ENCODE measurements around the gene RLN2.

Gene RLN2

DNA sequence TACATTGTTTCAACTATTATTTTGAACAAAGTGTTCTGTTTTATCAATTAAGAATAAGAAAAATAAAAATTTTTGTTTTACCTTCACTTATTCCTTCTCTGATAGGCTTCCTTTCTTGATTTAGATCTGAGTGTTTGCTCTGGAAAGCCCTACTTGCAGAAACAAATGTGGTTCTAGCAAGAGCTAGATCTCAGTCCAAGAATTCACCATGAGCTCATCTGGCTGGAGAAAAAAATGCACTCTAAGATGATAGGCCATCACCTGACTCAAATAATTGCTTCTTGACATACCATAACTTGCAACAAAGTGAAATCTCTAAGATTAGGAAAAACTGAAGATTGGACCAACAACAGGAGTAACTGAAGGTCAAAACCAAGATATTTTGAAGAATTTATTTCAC is 6.3 kb upstream of the RLN2 start:
- in situ Hi-C loops (cut with MboI; ENCODE audit: low sequenced_read_pairs), result no loop called here
- Histone ChIP-seq H3K36me3 (replicated peaks) (no peaks in the 10 kb centered on the region), H3K9me3 (peaks cover 2% of the 10 kb centered on the region; the same call in 1 of the 2 replicates), H3K4me3 (no peak overlapping the region), H3K27me3 (ENCODE audit: low read depth) (peaks cover 5% of the 10 kb centered on the region; the same call in 1 of the 2 replicates), H3K4me1 (no peaks in the 10 kb centered on the region)
- no peak for DNase-seq (ENCODE audit: low spot score in 2 of 2)

DNA sequence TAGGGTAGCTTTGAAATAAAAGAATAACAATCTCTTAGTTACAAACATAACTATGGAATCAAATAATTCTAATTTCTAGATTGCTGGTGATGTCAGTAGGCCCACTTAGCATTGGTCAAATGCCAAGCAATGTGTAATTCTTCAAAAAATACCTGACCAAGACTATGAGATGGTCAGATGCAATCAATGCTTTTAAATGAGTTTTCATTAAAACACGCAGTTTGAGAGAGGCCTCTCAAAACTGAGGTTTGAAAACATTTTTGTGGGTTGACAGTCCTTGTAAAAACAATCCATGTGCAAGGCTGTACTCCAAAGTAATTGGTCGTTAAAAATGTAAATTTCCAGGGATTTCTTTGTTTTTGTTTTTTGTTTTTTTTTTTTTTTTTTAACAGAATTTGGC is 1.2 kb upstream of the RLN2 start:
- no peaks in the 10 kb centered on the region for H3K36me3 ChIP-seq (replicated peaks)
- in situ Hi-C loops (cut with MboI; ENCODE audit: low sequenced_read_pairs), result no loop called here
- H3K9me3 ChIP-seq, result no peaks in the 10 kb centered on the region; the same call in 1 of the 2 replicates
- H3K27me3 ChIP-seq (ENCODE audit: low read depth), result peaks cover 3% of the 10 kb centered on the region; the same call in 1 of the 2 replicates
- no peak for DNase-seq (ENCODE audit: low spot score in 2 of 2)
- no peaks in the 10 kb centered on the region for H3K4me1 ChIP-seq
- H3K4me3 ChIP-seq, result no peak overlapping the region

DNA sequence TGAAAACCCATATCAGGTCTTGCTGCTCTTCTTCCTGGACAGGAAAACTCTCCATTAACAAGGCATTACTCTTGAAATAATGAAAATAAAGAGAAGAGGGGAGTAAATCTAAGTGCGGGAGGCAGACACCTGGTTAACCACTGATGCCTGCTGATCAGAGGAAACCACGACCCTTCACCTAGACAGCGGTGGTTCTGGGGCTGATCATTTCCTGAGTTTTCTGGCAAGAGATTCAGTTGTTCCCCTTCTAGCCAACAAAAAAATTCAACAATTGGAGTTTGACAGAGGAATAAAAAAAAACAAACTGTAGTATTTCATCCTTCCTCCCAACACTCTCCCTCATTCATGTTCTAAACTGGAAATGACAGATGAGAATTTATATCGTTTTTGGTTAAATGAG is 3.0 kb downstream of the RLN2 start:
- Histone ChIP-seq H3K4me3 (no peak overlapping the region), H3K9me3 (no peaks in the 10 kb centered on the region), H3K27me3 (ENCODE audit: low read depth) (no peaks in the 10 kb centered on the region), H3K4me1 (no peaks in the 10 kb centered on the region), H3K36me3 (replicated peaks) (no peaks in the 10 kb centered on the region)
- in situ Hi-C loops (cut with MboI; ENCODE audit: low sequenced_read_pairs), result no loop called here
- no peak for DNase-seq (ENCODE audit: low spot score in 2 of 2)

DNA sequence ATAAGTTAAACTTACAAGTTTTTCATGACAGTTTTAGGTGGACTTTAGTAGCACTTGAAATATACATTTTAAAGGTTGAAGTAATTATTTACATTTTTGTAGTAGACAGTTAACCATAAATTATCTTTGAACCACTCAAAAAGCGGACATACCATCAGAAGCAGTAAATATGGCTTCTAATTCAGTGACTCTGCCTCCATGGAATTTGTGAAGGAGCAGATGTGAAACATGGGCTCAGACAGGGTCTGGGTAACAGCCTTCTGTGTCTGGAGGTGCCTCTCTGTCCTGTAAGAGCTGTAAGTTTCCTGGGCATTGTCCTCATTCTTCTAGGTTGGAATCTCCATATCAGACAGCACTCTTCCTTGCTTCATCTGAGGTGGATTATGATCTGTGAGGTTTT is 12.4 kb downstream of the RLN2 start:
- Histone ChIP-seq H3K27me3 (ENCODE audit: low read depth) (peaks cover 4% of the 10 kb centered on the region; the same call in 1 of the 2 replicates), H3K4me1 (no peaks in the 10 kb centered on the region)
- in situ Hi-C loops (cut with MboI; ENCODE audit: low sequenced_read_pairs), result no loop called here

DNA sequence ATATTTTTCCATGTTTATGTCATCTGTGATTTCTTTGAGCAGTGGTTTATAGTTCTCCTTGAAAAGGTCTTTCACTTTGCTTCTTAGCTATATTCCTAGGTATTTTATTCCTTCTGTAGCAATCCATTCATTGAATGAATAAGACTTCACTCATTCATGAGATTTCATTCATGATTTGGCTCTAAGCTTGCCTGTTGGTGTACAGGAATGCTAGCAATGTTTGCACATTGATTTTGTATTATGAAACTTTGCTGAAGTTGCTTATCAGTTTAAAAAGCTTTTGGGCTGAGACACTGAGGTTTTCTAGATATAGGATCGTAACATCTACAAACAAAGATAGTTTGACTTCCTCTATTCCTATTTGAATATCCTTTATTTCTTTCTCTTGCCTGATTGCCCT is 15.9 kb downstream of the RLN2 start:
- peaks cover 4% of the 10 kb centered on the region; the same call in 1 of the 2 replicates for H3K27me3 ChIP-seq (ENCODE audit: low read depth)
- no peaks in the 10 kb centered on the region for H3K36me3 ChIP-seq (replicated peaks)
- no peaks in the 10 kb centered on the region for H3K9me3 ChIP-seq
- H3K4me1 ChIP-seq, result no peaks in the 10 kb centered on the region
- DNase-seq (ENCODE audit: low spot score in 2 of 2), result no peak
- in situ Hi-C loops (cut with MboI; ENCODE audit: low sequenced_read_pairs), result no loop called here
- no peak overlapping the region for H3K4me3 ChIP-seq

More for the DNA sequence above, 12.4 kb downstream of the RLN2 start:
- Histone ChIP-seq H3K36me3 (replicated peaks) (no peaks in the 10 kb centered on the region), H3K9me3 (no peaks in the 10 kb centered on the region; the same call in 1 of the 2 replicates), H3K4me3 (no peak overlapping the region)
- no peak for DNase-seq (ENCODE audit: low spot score in 2 of 2)

DNA sequence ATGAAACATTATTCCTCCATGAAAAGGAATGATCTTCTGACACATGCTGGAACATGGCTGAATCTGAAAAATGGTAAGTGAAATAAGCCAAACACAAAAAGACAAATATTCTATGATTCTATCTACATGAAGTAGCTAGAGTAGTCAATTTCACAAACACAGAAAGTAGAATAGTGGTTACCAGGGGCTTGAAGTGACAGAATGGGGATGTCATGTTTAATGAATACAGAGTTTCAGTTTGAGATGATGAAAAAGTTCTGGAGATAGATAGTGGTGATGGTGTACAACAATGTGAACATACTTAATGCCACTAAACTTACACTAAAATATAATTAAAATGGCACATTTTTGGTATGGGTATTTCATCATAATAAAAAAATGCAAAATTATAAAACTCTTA is 18.3 kb downstream of the RLN2 start:
- DNase-seq (ENCODE audit: low spot score in 2 of 2), result no peak
- Histone ChIP-seq H3K4me1 (no peaks in the 10 kb centered on the region), H3K9me3 (no peaks in the 10 kb centered on the region), H3K36me3 (replicated peaks) (no peaks in the 10 kb centered on the region), H3K4me3 (no peak overlapping the region), H3K27me3 (ENCODE audit: low read depth) (peaks cover 4% of the 10 kb centered on the region; the same call in 1 of the 2 replicates)
- in situ Hi-C loops (cut with MboI; ENCODE audit: low sequenced_read_pairs), result no loop called here

DNA sequence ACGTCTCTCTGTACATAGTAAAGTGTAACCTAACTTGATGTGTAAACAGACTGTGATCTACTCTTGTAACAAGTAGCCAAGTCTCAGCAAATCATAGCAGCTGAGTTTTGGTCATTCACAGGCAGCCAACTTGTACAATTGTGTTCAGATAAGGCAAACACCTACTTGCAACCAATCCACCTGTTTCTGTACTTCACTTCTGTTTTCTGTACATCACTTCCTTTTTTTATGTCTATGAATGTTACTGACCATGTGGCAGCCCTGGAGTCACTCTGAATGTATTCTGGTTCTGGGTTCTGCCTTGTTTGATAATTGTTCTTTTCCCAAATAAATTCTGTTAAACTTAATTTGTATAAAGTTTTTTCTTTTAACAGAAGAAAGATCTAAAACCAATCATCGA is 26.0 kb downstream of the RLN2 start:
- Histone ChIP-seq H3K27me3 (ENCODE audit: low read depth) (no peaks in the 10 kb centered on the region), H3K4me3 (no peak overlapping the region), H3K4me1 (no peaks in the 10 kb centered on the region), H3K36me3 (replicated peaks) (no peaks in the 10 kb centered on the region), H3K9me3 (no peaks in the 10 kb centered on the region)
- in situ Hi-C loops (cut with MboI; ENCODE audit: low sequenced_read_pairs), result no loop called here
- DNase-seq (ENCODE audit: low spot score in 2 of 2), result no peak

DNA sequence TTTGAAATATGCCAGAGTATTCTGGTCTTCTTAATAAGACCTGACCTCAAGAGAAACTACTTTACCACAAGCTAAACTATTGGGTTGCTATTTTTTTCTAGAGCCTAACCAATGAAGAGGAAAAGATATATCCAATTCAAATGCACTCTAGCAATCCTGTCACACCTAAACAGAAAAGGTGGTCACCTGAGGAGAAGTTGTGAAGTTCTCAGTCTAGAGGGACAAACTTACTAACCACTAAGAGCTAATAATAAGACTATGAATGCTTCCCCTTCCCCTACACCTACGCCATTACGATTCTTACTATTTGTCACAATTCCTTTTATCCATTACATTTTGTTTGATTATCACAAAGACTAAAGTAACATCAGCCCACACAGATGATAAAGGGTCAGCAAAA is 29.7 kb downstream of the RLN2 start:
- in situ Hi-C loops (cut with MboI; ENCODE audit: low sequenced_read_pairs), result no loop called here
- Histone ChIP-seq H3K4me3 (no peak overlapping the region), H3K36me3 (replicated peaks) (no peaks in the 10 kb centered on the region), H3K27me3 (ENCODE audit: low read depth) (no peaks in the 10 kb centered on the region), H3K9me3 (no peaks in the 10 kb centered on the region), H3K4me1 (no peaks in the 10 kb centered on the region)
- no peak for DNase-seq (ENCODE audit: low spot score in 2 of 2)

DNA sequence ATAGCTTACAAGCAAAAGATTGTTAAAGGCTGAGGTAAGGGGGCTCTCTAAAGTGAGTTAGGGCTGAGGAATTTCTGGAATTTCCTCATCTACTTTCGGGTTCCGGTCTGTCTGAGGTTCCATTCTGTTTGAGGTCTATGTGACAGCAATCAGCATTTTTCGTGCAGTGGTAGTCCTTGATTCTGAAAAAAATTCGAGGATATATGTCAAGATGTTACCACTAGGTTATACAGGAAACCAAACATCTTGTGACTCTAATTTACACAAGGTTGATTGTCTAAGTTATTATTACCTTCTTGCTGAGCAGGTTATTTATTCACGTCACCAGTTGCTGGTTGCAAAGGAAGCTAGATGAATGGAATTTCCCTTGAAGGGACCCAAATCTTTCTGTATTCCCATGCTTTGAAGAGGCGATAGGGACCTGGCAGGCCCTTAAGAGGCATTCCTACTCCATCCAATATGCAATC is 35.2 kb downstream of the RLN2 start:
- H3K4me3 ChIP-seq, result no peak overlapping the region
- no peak for DNase-seq (ENCODE audit: low spot score in 2 of 2)
- in situ Hi-C loops (cut with MboI; ENCODE audit: low sequenced_read_pairs), result no loop called here

DNA sequence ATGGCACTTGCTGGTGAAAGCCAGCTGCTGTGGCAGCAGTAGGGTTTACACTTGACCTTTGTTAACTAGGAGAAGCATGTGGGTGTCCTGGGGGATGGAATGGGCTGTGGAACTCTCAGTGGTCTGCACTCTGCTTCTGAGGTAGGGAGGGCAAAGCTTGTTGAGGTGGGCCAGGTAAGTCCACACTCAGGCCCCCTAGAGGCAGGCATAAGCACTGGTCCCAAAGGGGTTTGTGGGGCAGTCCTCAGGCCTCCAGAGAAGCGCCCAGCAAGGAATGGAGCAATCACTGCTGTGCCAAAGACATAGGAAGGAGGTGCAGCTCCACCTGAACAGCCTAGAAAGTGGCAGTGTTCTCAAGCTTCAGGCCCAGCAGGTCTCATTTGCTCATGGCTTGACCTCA is 38.6 kb downstream of the RLN2 start:
- Histone ChIP-seq H3K36me3 (replicated peaks) (no peaks in the 10 kb centered on the region), H3K4me1 (peaks cover 7% of the 10 kb centered on the region), H3K4me3 (no peak overlapping the region), H3K9me3 (no peaks in the 10 kb centered on the region), H3K27me3 (ENCODE audit: low read depth) (no peaks in the 10 kb centered on the region)
- in situ Hi-C loops (cut with MboI; ENCODE audit: low sequenced_read_pairs), result no loop called here
- no peak for DNase-seq (ENCODE audit: low spot score in 2 of 2)

More for the DNA sequence above, 35.2 kb downstream of the RLN2 start:
- Histone ChIP-seq H3K36me3 (replicated peaks) (no peaks in the 10 kb centered on the region), H3K4me1 (peaks cover 7% of the 10 kb centered on the region), H3K27me3 (ENCODE audit: low read depth) (no peaks in the 10 kb centered on the region), H3K9me3 (no peaks in the 10 kb centered on the region)

DNA sequence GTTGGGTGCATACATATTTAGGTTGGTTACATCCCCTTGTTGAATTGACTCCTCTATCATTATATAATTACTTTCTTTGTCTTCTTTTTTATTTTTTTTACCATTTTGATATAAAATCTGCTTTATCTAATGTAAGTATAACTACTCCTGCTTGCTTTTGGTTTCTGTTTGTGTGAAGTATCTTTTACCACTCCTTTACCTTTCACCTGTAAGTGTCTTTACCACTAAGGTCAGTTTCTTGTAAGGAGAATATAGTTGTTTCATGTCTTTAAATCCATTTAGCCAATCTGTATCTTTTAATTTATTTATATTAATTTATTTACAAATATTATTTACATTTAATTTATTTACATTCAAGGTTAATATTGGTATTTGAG is 40.3 kb downstream of the RLN2 start:
- no peak for DNase-seq (ENCODE audit: low spot score in 2 of 2)
- H3K36me3 ChIP-seq (replicated peaks), result no peaks in the 10 kb centered on the region

DNA sequence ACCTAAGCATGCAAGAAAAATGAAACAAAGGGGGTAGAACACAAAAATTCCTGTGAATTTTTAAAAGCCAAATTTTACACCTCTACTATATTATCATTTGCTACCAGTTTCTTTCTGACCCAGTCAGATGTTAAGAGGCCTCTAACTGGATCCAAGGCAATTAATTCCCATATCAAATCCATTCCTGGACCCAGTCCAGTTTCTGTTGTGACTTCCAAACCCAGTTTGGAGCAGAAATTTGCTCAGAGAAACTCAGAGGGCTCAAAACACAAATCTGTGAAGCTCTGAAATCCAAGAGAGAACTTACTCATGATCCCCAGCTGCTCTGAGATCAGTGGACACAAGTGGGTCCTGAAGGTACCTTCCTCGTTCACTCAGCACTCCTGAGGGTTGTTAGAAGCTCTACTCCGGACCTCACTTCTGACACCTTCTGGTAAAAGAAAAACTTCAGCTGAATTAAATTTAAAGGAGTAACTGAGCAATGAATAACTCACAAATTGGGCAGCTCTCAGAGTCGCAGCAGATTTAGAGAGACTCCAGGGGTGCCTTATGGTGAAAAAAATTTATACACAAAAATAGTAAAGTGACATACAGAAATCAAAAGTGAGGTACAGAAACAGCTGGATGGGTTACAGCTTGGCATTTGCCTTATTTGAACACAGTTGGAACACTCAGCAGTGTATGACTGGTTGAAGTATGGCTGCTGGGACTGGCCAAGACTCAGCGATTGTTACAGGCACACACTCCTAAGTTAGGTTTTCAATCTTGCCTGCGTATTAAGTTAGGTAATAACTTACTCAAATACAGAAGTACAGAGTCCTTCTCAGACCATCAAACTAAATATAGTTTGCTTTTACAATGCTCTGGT is 40.9 kb downstream of the RLN2 start:
- Histone ChIP-seq H3K27me3 (ENCODE audit: low read depth) (peaks cover 2% of the 10 kb centered on the region; the same call in 1 of the 2 replicates), H3K4me3 (no peak overlapping the region), H3K36me3 (replicated peaks) (no peaks in the 10 kb centered on the region), H3K4me1 (peaks cover 3% of the 10 kb centered on the region), H3K9me3 (no peaks in the 10 kb centered on the region)
- DNase-seq (ENCODE audit: low spot score in 2 of 2), result no peak
- in situ Hi-C loops (cut with MboI; ENCODE audit: low sequenced_read_pairs), result no loop called here

More for the DNA sequence above, 40.3 kb downstream of the RLN2 start:
- H3K9me3 ChIP-seq, result no peaks in the 10 kb centered on the region
- H3K4me1 ChIP-seq, result peaks cover 7% of the 10 kb centered on the region
- in situ Hi-C loops (cut with MboI; ENCODE audit: low sequenced_read_pairs), result no loop called here
- no peaks in the 10 kb centered on the region; the same call in 1 of the 2 replicates for H3K27me3 ChIP-seq (ENCODE audit: low read depth)
- no peak overlapping the region for H3K4me3 ChIP-seq
